Glomerular visceral epithelial cell (primary cell): ENCODE data around the gene TSPOAP1.

Source experiments
- DNase-seq: peaks from one replicate; pipeline ENCODE4 v3.0.0-alpha.2; 2016; ENCODE audit errors: extremely low spot score

TSPOAP1 gene

GRCh38 chr17:58277107-58277801, 51.3 kb downstream of the TSPOAP1 start:
- DNase-seq = no peak

- no peak for DNase-seq
Observed at GRCh38 chr17:58276423-58276822, 52.2 kb downstream of the TSPOAP1 start.

- no peak for DNase-seq
Observed at GRCh38 chr17:58275417-58275816, 53.2 kb downstream of the TSPOAP1 start.

- no peak for DNase-seq
Observed at GRCh38 chr17:58273453-58274104, 55.0 kb downstream of the TSPOAP1 start.

GRCh38 chr17:58272367-58273280, 56.0 kb downstream of the TSPOAP1 start:
- no peak for DNase-seq

- no peak for DNase-seq
Observed at GRCh38 chr17:58271216-58271931, 57.2 kb downstream of the TSPOAP1 start.

GRCh38 chr17:58270476-58271215, 57.9 kb downstream of the TSPOAP1 start:
- no peak for DNase-seq

GRCh38 chr17:58269557-58270291, 58.9 kb downstream of the TSPOAP1 start:
- no peak for DNase-seq

GRCh38 chr17:58268774-58269556, 59.6 kb downstream of the TSPOAP1 start:
- DNase-seq = no peak

GRCh38 chr17:58268326-58268725, 60.3 kb downstream of the TSPOAP1 start:
- no peak for DNase-seq

GRCh38 chr17:58267347-58268324, 61.0 kb downstream of the TSPOAP1 start:
- no peak for DNase-seq

- no peak for DNase-seq
Observed at GRCh38 chr17:58265902-58266875, 62.4 kb downstream of the TSPOAP1 start.

GRCh38 chr17:58265271-58265670, 63.3 kb downstream of the TSPOAP1 start:
- no peak for DNase-seq

- DNase-seq = no peak
Observed at GRCh38 chr17:58264407-58265103, 64.0 kb downstream of the TSPOAP1 start.

GRCh38 chr17:58263773-58264172, 64.8 kb downstream of the TSPOAP1 start:
- DNase-seq = no peak

GRCh38 chr17:58262149-58262548, 66.4 kb downstream of the TSPOAP1 start:
- DNase-seq = no peak

- DNase-seq = no peak
Observed at GRCh38 chr17:58254803-58255202, 73.8 kb downstream of the TSPOAP1 start.
